Urothelium cell line (cell line): ENCODE results near the gene ELL.
"Not testable (repeated sequence)": the region's sequence is repeated elsewhere in the genome, so short reads cannot be mapped to it uniquely, and the experiment has no call there.

Experiments
- DNase-seq: peaks from one replicate; pipeline ENCODE4 v3.0.0; 2011; ENCODE audit warnings: low spot score, mixed read lengths
- FAIRE-seq: peaks from 2 replicates; lab custom pipeline; 2011; peaks lifted over from hg19 to GRCh38; lab: Jason Lieb, UNC

Gene ELL

GRCh38 chr19:18412610-18413239, 109.1 kb downstream of the ELL start:
- no peak for FAIRE-seq

GRCh38 chr19:18408053-18408476, 113.8 kb downstream of the ELL start:
- no peak for DNase-seq
- FAIRE-seq = no peak

More at GRCh38 chr19:18412610-18413239, 109.1 kb downstream of the ELL start:
- DNase-seq = no peak

GRCh38 chr19:18406749-18407148, 115.1 kb downstream of the ELL start:
- no peak for FAIRE-seq

GRCh38 chr19:18405754-18406153, 116.1 kb downstream of the ELL start:
- not testable (repeated sequence) for DNase-seq, FAIRE-seq

More at GRCh38 chr19:18406749-18407148, 115.1 kb downstream of the ELL start:
- DNase-seq = no peak

- FAIRE-seq, DNase-seq: not testable (repeated sequence)
These were observed 119.2 kb downstream of the ELL start for GRCh38 chr19:18402455-18403248.

- DNase-seq (no peak), FAIRE-seq (no peak)
These were observed 120.2 kb downstream of the ELL start for GRCh38 chr19:18401580-18402112.

GRCh38 chr19:18399008-18399407, 122.9 kb downstream of the ELL start:
- DNase-seq = no peak

GRCh38 chr19:18397242-18398202, 124.3 kb downstream of the ELL start, which contains the start of gene LRRC25:
LRRC25 (minus strand) TSS chr19:18397622; CDS start chr19:18396963, 659 bp downstream.
- FAIRE-seq = no peak
- DNase-seq = no peak

More at GRCh38 chr19:18399008-18399407, 122.9 kb downstream of the ELL start:
- no peak for FAIRE-seq

GRCh38 chr19:18396471-18397241, 125.2 kb downstream of the ELL start:
- FAIRE-seq = no peak
- no peak for DNase-seq

- DNase-seq (no peak), FAIRE-seq (no peak)
These were observed 128.0 kb downstream of the ELL start for GRCh38 chr19:18393836-18394235.

- DNase-seq = no peak
- no peak for FAIRE-seq
These were observed 128.9 kb downstream of the ELL start for GRCh38 chr19:18392926-18393325.
